ENCODE results near the gene TBXAS1. TPM values are rescaled to one million over a fixed set of nuclear protein-coding genes. Genes with fewer than 3 reads are reported as not detected.

Gene TBXAS1
- polyA plus RNA-seq, 1 donor from 2014 or later = 0.93 TPM

- no peak overlapping the region for H2AFZ ChIP-seq (ENCODE audit: low read depth, low read length)
- no peaks in the 10 kb centered on the region for H3F3A ChIP-seq (ENCODE audit: insufficient read depth, low read length, poor library complexity, severe bottlenecking)
- no peaks in the 10 kb centered on the region for H4K20me1 ChIP-seq (ENCODE audit: insufficient read depth)
- H3K36me3 ChIP-seq (ENCODE audit: insufficient read depth, low read length) = no peaks in the 10 kb centered on the region
- H3K27me3 ChIP-seq (ENCODE audit: insufficient read depth, low read depth, low read length) = no peaks in the 10 kb centered on the region
- H3K4me2 ChIP-seq (ENCODE audit: low read length) = no peak overlapping the region
- H3K9me2 ChIP-seq (ENCODE audit: insufficient read depth, low read length) = no peaks in the 10 kb centered on the region
- TF ChIP-seq, protein P1, sequence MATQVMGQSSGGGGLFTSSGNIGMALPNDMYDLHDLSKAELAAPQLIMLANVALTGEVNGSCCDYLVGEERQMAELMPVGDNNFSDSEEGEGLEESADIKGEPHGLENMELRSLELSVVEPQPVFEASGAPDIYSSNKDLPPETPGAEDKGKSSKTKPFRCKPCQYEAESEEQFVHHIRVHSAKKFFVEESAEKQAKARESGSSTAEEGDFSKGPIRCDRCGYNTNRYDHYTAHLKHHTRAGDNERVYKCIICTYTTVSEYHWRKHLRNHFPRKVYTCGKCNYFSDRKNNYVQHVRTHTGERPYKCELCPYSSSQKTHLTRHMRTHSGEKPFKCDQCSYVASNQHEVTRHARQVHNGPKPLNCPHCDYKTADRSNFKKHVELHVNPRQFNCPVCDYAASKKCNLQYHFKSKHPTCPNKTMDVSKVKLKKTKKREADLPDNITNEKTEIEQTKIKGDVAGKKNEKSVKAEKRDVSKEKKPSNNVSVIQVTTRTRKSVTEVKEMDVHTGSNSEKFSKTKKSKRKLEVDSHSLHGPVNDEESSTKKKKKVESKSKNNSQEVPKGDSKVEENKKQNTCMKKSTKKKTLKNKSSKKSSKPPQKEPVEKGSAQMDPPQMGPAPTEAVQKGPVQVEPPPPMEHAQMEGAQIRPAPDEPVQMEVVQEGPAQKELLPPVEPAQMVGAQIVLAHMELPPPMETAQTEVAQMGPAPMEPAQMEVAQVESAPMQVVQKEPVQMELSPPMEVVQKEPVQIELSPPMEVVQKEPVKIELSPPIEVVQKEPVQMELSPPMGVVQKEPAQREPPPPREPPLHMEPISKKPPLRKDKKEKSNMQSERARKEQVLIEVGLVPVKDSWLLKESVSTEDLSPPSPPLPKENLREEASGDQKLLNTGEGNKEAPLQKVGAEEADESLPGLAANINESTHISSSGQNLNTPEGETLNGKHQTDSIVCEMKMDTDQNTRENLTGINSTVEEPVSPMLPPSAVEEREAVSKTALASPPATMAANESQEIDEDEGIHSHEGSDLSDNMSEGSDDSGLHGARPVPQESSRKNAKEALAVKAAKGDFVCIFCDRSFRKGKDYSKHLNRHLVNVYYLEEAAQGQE (IDR thresholded peaks at IDR 0.05; ENCODE audit: borderline replicate concordance) = no peak
- TF ChIP-seq EP300 (conservative IDR thresholded peaks at IDR 0.05; ENCODE audit: poor library complexity, severe bottlenecking) = no peak
- no peak for TF ChIP-seq MXI1 (conservative IDR thresholded peaks at IDR 0.05; ENCODE audit: poor library complexity, severe bottlenecking)
- no peak for TF ChIP-seq RAD21 (conservative IDR thresholded peaks at IDR 0.05)
- no peak for TF ChIP-seq POLR2AphosphoS5 (IDR thresholded peaks at IDR 0.05)
- no peaks in the 10 kb centered on the region for H3K9me3 ChIP-seq (ENCODE audit: low read length)
- no peak overlapping the region for H3K4me3 ChIP-seq (ENCODE audit: low read length)
- H3K79me2 ChIP-seq (replicated peaks; ENCODE audit: insufficient read depth, low read length) = no peaks in the 10 kb centered on the region
- no peak overlapping the region for H3K9ac ChIP-seq (ENCODE audit: low read length)
- H3K27ac ChIP-seq (ENCODE audit: low read length) = no peak overlapping the region
Observed at GRCh38 chr7:139948587-139949335, 119.7 kb downstream of the TBXAS1 start.

DNA sequence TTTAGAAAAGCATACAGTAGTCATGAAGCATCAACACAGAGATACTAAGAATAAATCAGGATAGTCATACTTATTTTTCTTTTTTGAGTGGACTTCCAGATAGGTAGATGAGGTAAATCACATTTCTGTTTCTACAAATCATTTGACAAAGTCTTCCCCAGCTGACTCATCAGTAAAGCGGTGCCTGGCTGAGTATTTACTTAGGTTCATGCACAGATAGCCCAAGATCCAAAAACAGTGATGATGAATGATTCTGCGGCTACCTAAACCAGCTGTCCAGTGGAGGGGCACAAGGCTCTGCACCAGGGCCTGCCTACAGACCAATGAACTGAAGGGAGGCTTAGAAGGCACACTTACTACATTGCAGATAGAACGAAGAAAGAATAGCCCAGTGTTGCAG, 120.6 kb downstream of the TBXAS1 start:
- H3F3A ChIP-seq (ENCODE audit: insufficient read depth, low read length, poor library complexity, severe bottlenecking) = no peaks in the 10 kb centered on the region
- no peak overlapping the region for H2AFZ ChIP-seq (ENCODE audit: low read depth, low read length)
- no peaks in the 10 kb centered on the region for H3K36me3 ChIP-seq (ENCODE audit: insufficient read depth, low read length)
- H3K79me2 ChIP-seq (replicated peaks; ENCODE audit: insufficient read depth, low read length) = no peaks in the 10 kb centered on the region
- no peaks in the 10 kb centered on the region for H3K9me2 ChIP-seq (ENCODE audit: insufficient read depth, low read length)
- no peak overlapping the region for H3K9ac ChIP-seq (ENCODE audit: low read length)
- H3K9me3 ChIP-seq (ENCODE audit: low read length) = no peaks in the 10 kb centered on the region
- TF ChIP-seq POLR2AphosphoS5 (IDR thresholded peaks at IDR 0.05) = no peak
- TF ChIP-seq MXI1 (conservative IDR thresholded peaks at IDR 0.05; ENCODE audit: poor library complexity, severe bottlenecking) = no peak
- TF ChIP-seq, protein P1 (IDR thresholded peaks at IDR 0.05; ENCODE audit: borderline replicate concordance) = no peak
- TF ChIP-seq EP300 (conservative IDR thresholded peaks at IDR 0.05; ENCODE audit: poor library complexity, severe bottlenecking) = no peak
- no peak for TF ChIP-seq SMC3 (conservative IDR thresholded peaks at IDR 0.05; ENCODE audit: poor library complexity)
- no peak for TF ChIP-seq RAD21 (conservative IDR thresholded peaks at IDR 0.05)
- no peak for TF ChIP-seq EZH2 (IDR thresholded peaks at IDR 0.05; ENCODE audit: borderline replicate concordance, insufficient read depth, low read length, poor library complexity, severe bottlenecking)
- no peak for TF ChIP-seq TAF1 (IDR thresholded peaks at IDR 0.05; ENCODE audit: low read depth)
- TF ChIP-seq, protein P2, sequence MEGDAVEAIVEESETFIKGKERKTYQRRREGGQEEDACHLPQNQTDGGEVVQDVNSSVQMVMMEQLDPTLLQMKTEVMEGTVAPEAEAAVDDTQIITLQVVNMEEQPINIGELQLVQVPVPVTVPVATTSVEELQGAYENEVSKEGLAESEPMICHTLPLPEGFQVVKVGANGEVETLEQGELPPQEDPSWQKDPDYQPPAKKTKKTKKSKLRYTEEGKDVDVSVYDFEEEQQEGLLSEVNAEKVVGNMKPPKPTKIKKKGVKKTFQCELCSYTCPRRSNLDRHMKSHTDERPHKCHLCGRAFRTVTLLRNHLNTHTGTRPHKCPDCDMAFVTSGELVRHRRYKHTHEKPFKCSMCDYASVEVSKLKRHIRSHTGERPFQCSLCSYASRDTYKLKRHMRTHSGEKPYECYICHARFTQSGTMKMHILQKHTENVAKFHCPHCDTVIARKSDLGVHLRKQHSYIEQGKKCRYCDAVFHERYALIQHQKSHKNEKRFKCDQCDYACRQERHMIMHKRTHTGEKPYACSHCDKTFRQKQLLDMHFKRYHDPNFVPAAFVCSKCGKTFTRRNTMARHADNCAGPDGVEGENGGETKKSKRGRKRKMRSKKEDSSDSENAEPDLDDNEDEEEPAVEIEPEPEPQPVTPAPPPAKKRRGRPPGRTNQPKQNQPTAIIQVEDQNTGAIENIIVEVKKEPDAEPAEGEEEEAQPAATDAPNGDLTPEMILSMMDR (IDR thresholded peaks at IDR 0.05; ENCODE audit: poor library complexity, severe bottlenecking) = no peak
- H3K27ac ChIP-seq (ENCODE audit: low read length) = no peak overlapping the region
- no peaks in the 10 kb centered on the region for H3K27me3 ChIP-seq (ENCODE audit: insufficient read depth, low read depth, low read length)
- H4K20me1 ChIP-seq (ENCODE audit: insufficient read depth) = no peaks in the 10 kb centered on the region
- H3K4me2 ChIP-seq (ENCODE audit: low read length) = no peak overlapping the region
- no peak overlapping the region for H3K4me3 ChIP-seq (ENCODE audit: low read length)

Measured in neural cell (in vitro differentiated cells).